NCI-H1694 (cell line): ENCODE measurements around the gene ATP2C2.
"Not testable (repeated sequence)": the region's sequence is repeated elsewhere in the genome, so short reads cannot be mapped to it uniquely, and the experiment has no call there.

Experiments used
- DNase-seq: peaks from one replicate; lab custom pipeline; 2025; lab: John Stamatoyannopoulos, UW

The ATP2C2 gene

GRCh38 chr16:84451010-84451676, 82.8 kb downstream of the ATP2C2 start:
- not testable (repeated sequence) for DNase-seq

GRCh38 chr16:84451781-84452180, 83.4 kb downstream of the ATP2C2 start:
- DNase-seq = no peak

- DNase-seq = no peak
Measured at GRCh38 chr16:84453061-84453752, 84.9 kb downstream of the ATP2C2 start.

- no peak for DNase-seq
Measured at GRCh38 chr16:84454611-84455010, 86.3 kb downstream of the ATP2C2 start.

- DNase-seq = no peak
Measured at GRCh38 chr16:84455031-84455430, 86.7 kb downstream of the ATP2C2 start.

GRCh38 chr16:84458606-84459532, 90.5 kb downstream of the ATP2C2 start:
- no peak for DNase-seq

- DNase-seq = no peak
Measured at GRCh38 chr16:84459533-84459894, 91.2 kb downstream of the ATP2C2 start.

- peak; percentile 41 for DNase-seq
Measured at GRCh38 chr16:84459941-84460405, 91.6 kb downstream of the ATP2C2 start.

- DNase-seq = no peak
Measured at GRCh38 chr16:84460406-84461028, 92.2 kb downstream of the ATP2C2 start.

GRCh38 chr16:84461029-84461412, 92.7 kb downstream of the ATP2C2 start:
- DNase-seq = no peak

- no peak for DNase-seq
Measured at GRCh38 chr16:84461413-84462295, 93.3 kb downstream of the ATP2C2 start.

- DNase-seq = no peak
Measured at GRCh38 chr16:84462296-84463210, 94.2 kb downstream of the ATP2C2 start.

GRCh38 chr16:84463221-84463620, 94.9 kb downstream of the ATP2C2 start:
- no peak for DNase-seq

- no peak for DNase-seq
Measured at GRCh38 chr16:84464116-84464515, 95.8 kb downstream of the ATP2C2 start.

- no peak for DNase-seq
Measured at GRCh38 chr16:84465154-84465553, 96.8 kb downstream of the ATP2C2 start.

GRCh38 chr16:84466692-84467091, 98.4 kb downstream of the ATP2C2 start:
- DNase-seq = no peak

GRCh38 chr16:84467256-84467655, 98.9 kb downstream of the ATP2C2 start:
- DNase-seq = no peak

- DNase-seq = no peak
Measured at GRCh38 chr16:84467709-84468108, 99.4 kb downstream of the ATP2C2 start.

- DNase-seq = no peak
Measured at GRCh38 chr16:84471316-84471715, 103.0 kb downstream of the ATP2C2 start.

- no peak for DNase-seq
Measured at GRCh38 chr16:84471966-84472365, 103.6 kb downstream of the ATP2C2 start.
